H9 (cell line): ENCODE results near the gene PYGB. TPM values are rescaled to one million over a fixed set of nuclear protein-coding genes. Genes with fewer than 3 reads are reported as not detected.

ENCODE experiments used
- DNase-seq: peaks from one replicate; pipeline ENCODE4 v3.0.0-alpha.2; 2017
- H2AFZ ChIP-seq: one replicate; pipeline ENCODE4 v1.6.1; 2013; ENCODE audit warnings: mild to moderate bottlenecking, low read length, control low read depth, moderate library complexity
- H2AK5ac ChIP-seq: 2 replicates; pipeline ENCODE4 v1.6.1; 2013; ENCODE audit warnings: low read length, control low read depth, mixed read lengths; ENCODE audit not compliant: insufficient read length
- H2BK120ac ChIP-seq: one replicate; pipeline ENCODE4 v1.6.1; 2013; ENCODE audit warnings: low read depth, mild to moderate bottlenecking, low read length, control low read depth, inconsistent platforms; ENCODE audit not compliant: poor library complexity, severe bottlenecking
- H2BK12ac ChIP-seq: 2 replicates; pipeline ENCODE4 v1.6.1; 2013; ENCODE audit warnings: low read length, control low read depth, mixed read lengths, low read depth; ENCODE audit not compliant: insufficient read length
- H2BK15ac ChIP-seq: 2 replicates; pipeline ENCODE4 v1.6.1; 2013; ENCODE audit warnings: low read depth, low read length, control low read depth
- H2BK20ac ChIP-seq: one replicate; pipeline ENCODE4 v1.6.1; 2013; ENCODE audit warnings: low read depth, mild to moderate bottlenecking, low read length, control low read depth, inconsistent platforms; ENCODE audit not compliant: poor library complexity, severe bottlenecking
- H2BK5ac ChIP-seq: 2 replicates; pipeline ENCODE4 v1.6.1; 2013; ENCODE audit warnings: low read length, control low read depth, mixed read lengths; ENCODE audit not compliant: insufficient read length
- H3K14ac ChIP-seq: 2 replicates; pipeline ENCODE4 v1.6.1; 2013; ENCODE audit warnings: low read length, control low read depth; ENCODE audit not compliant: insufficient read depth
- H3K18ac ChIP-seq: 2 replicates; pipeline ENCODE4 v1.6.1; 2013; ENCODE audit warnings: low read depth, mild to moderate bottlenecking, mixed read lengths, low read length, control low read depth; ENCODE audit not compliant: insufficient read length
- H3K23ac ChIP-seq: 2 replicates; pipeline ENCODE4 v1.6.1; 2013; ENCODE audit warnings: low read length, control low read depth, mixed read lengths, low read depth; ENCODE audit not compliant: insufficient read length
- H3K23me2 ChIP-seq: 2 replicates; pipeline ENCODE4 v1.6.1; 2013; ENCODE audit warnings: low read depth, mild to moderate bottlenecking, mixed read lengths, low read length, control low read depth; ENCODE audit not compliant: insufficient read length, poor library complexity, severe bottlenecking
- H3K27ac ChIP-seq: 2 replicates; pipeline ENCODE4 v1.5.1; 2013; ENCODE audit warnings: low read length, control low read depth, mixed read lengths, low read depth; ENCODE audit not compliant: insufficient read length
- H3K27me3 ChIP-seq: 2 replicates; pipeline ENCODE4 v1.6.1; 2013; ENCODE audit warnings: low read length, control low read depth, inconsistent platforms; ENCODE audit not compliant: insufficient read depth
- H3K4ac ChIP-seq: 2 replicates; pipeline ENCODE4 v1.6.1; 2013; ENCODE audit warnings: low read depth, mild to moderate bottlenecking, control low read depth, inconsistent platforms, low read length, moderate library complexity
- H3K4me1 ChIP-seq: 2 replicates; pipeline ENCODE4 v1.6.1; 2013; ENCODE audit warnings: low read length, control low read depth, inconsistent platforms; ENCODE audit not compliant: insufficient read depth
- H3K4me2 ChIP-seq: 2 replicates; pipeline ENCODE4 v1.6.1; 2013; ENCODE audit warnings: low read length, control low read depth, mixed read lengths; ENCODE audit not compliant: insufficient read length, insufficient read depth
- H3K56ac ChIP-seq: 2 replicates; pipeline ENCODE4 v1.6.1; 2013; ENCODE audit warnings: low read depth, mild to moderate bottlenecking, mixed read lengths, low read length, control low read depth; ENCODE audit not compliant: insufficient read length
- H3K79me1 ChIP-seq: 2 replicates; pipeline ENCODE4 v1.6.1; 2013; ENCODE audit warnings: low read depth, mild to moderate bottlenecking, moderate library complexity, low read length, control low read depth, inconsistent platforms; ENCODE audit not compliant: insufficient read depth, poor library complexity, severe bottlenecking
- H3K79me2 ChIP-seq: 2 replicates; pipeline ENCODE4 v1.6.1; 2013; ENCODE audit warnings: low read length, control low read depth, inconsistent platforms; ENCODE audit not compliant: insufficient read depth
- H3K9ac ChIP-seq: 2 replicates; pipeline ENCODE4 v1.6.1; 2013; ENCODE audit warnings: low read length, control low read depth, mixed read lengths; ENCODE audit not compliant: insufficient read length; ENCODE audit errors: extremely low read depth
- H3K9me3 ChIP-seq: one replicate; pipeline ENCODE4 v1.6.1; 2013; ENCODE audit warnings: low read depth, low read length, inconsistent platforms; ENCODE audit not compliant: control insufficient read depth
- H3T11ph ChIP-seq: one replicate; pipeline ENCODE4 v1.6.1; 2013; ENCODE audit warnings: mild to moderate bottlenecking, low read length, control low read depth, inconsistent platforms
- H4K20me1 ChIP-seq: one replicate; pipeline ENCODE4 v1.6.1; 2013; ENCODE audit not compliant: control insufficient read depth, insufficient read length, insufficient read depth
- H4K5ac ChIP-seq: 2 replicates; pipeline ENCODE4 v1.6.1; 2013; ENCODE audit warnings: low read depth, mild to moderate bottlenecking, mixed read lengths, low read length, control low read depth; ENCODE audit not compliant: insufficient read length
- H4K8ac ChIP-seq: replicated peaks from 2 replicates; pipeline ENCODE4 v1.6.1; 2013; ENCODE audit warnings: low read length, control low read depth, mixed read lengths, low read depth; ENCODE audit not compliant: insufficient read length
- H4K91ac ChIP-seq: 2 replicates; pipeline ENCODE4 v1.6.1; 2013; ENCODE audit warnings: low read depth, mild to moderate bottlenecking, moderate library complexity, mixed read lengths, low read length, control low read depth; ENCODE audit not compliant: insufficient read length
- H3K27ac Mint-ChIP-seq, 3 experiments: 2 replicates in 2 of 3; 3 replicates in 1 of 3; pipeline ENCODE4 v1.8.0; 2020 to 2021; ENCODE audit warnings: mixed read lengths in 3 of 3, mild to moderate bottlenecking in 1 of 3, moderate library complexity in 1 of 3
- H3K27me3 Mint-ChIP-seq: 2 replicates; pipeline ENCODE4 v1.8.0; 2021; ENCODE audit warnings: low read depth, mild to moderate bottlenecking, moderate library complexity, mixed read lengths
- H3K36me3 Mint-ChIP-seq, 3 experiments: 2 replicates in 2 of 3; 3 replicates in 1 of 3; pipeline ENCODE4 v1.8.0; 2020 to 2021; ENCODE audit warnings: low read depth in 3 of 3, mixed read lengths in 3 of 3; ENCODE audit not compliant: insufficient read depth in 1 of 3
- H3K4me1 Mint-ChIP-seq, 2 experiments: 2 replicates each; pipeline ENCODE4 v1.8.0; 2020; ENCODE audit warnings: mixed read lengths in 2 of 2
- H3K4me3 Mint-ChIP-seq, 2 experiments: 2 replicates in 1 of 2; 3 replicates in 1 of 2; pipeline ENCODE4 v1.8.0; 2020 to 2021; ENCODE audit warnings: mild to moderate bottlenecking in 2 of 2, mixed read lengths in 2 of 2, moderate library complexity in 1 of 2
- H3K9me3 Mint-ChIP-seq, 2 experiments: 2 replicates in 1 of 2; 3 replicates in 1 of 2; pipeline ENCODE4 v1.8.0; 2020; ENCODE audit warnings: mild to moderate bottlenecking in 2 of 2, mixed read lengths in 2 of 2, moderate library complexity in 1 of 2
- CTCF ChIP-seq: fragments of 200-600 bp; sonication (generic); conservative IDR thresholded peaks from 3 replicates; pipeline ENCODE4 v1.8.0; 2021; ENCODE audit warnings: antibody characterized with exemption, mild to moderate bottlenecking
- WGBS: extraction: QIAGEN DNeasy Blood & Tissue Kit; methylation state at CpG from one replicate; pipeline ENCODE4 v1.1.7; 2013; ENCODE audit warnings: missing lambda C conversion rate, low lambda C conversion rate, mixed read lengths; ENCODE audit not compliant: insufficient read length; ENCODE audit errors: extremely low coverage; 5-methylcytosine and 5-hydroxymethylcytosine counted together
- total RNA-seq: library from RNA; stranded (reverse); gene quantifications from 2 replicates; pipeline ENCODE4 v1.2.1, GENCODE V29; 2021

PYGB gene
- total RNA-seq, 1 experiment from 2014 or later, result 46.9 TPM

- Histone ChIP-seq H3K4ac (no peak overlapping the region), H2AK5ac (no peak overlapping the region), H4K8ac (no peak overlapping the region), H2BK20ac (no peak overlapping the region), H2BK12ac (no peak overlapping the region), H2AFZ (no peak overlapping the region), H3K9ac (no peak overlapping the region), H4K20me1 (no peaks in the 10 kb centered on the region), H2BK5ac (no peak overlapping the region), H3K27ac (no peak overlapping the region), H3K23me2 (no peaks in the 10 kb centered on the region), H3K56ac (no peak overlapping the region), H4K5ac (no peak overlapping the region), H3K4me1 (no peaks in the 10 kb centered on the region), H2BK120ac (no peak overlapping the region), H3K4me2 (no peak overlapping the region), H3K79me2 (no peaks in the 10 kb centered on the region), H4K91ac (no peak overlapping the region), H3T11ph (no peak overlapping the region), H3K14ac (no peak overlapping the region), H3K18ac (no peak overlapping the region), H3K9me3 (no peaks in the 10 kb centered on the region), H3K27me3 (no peaks in the 10 kb centered on the region), H3K23ac (no peak overlapping the region), H2BK15ac (no peak overlapping the region), H3K79me1 (no peaks in the 10 kb centered on the region)
- Mint-ChIP-seq H3K36me3 (peaks cover 21 to 58% (median 34%) of the 10 kb centered on the region in 3 experiments), H3K4me1 (no peaks in the 10 kb centered on the region), H3K9me3 (peaks cover 0 to 2% of the 10 kb centered on the region in 2 experiments; a peak in 2 of 5 replicates), H3K27ac (peak overlapping the region in 1 of 3 experiments; percentile 19; a peak in 2 of 7 replicates), H3K4me3 (no peak overlapping the region), H3K27me3 (no peaks in the 10 kb centered on the region)
- no CpG with 5 or more reads among the region's 11 CpGs for WGBS
- DNase-seq, result peak; percentile 8
- TF ChIP-seq CTCF, result no peak
Measured at GRCh38 chr20:25269057-25269832, 21.4 kb downstream of the PYGB start.
